WTC11 (cell line): ENCODE measurements around the gene ABLIM3.

Experiments used
- CREB1 ChIP-seq: sonication (generic); formaldehyde crosslinking; IDR thresholded peaks from 2 replicates; pipeline ENCODE4 v1.8.0; 2023; ENCODE audit warnings: mild to moderate bottlenecking, missing genetic modification reagents
- CTCF ChIP-seq: fragments of 200-600 bp; IDR thresholded peaks from 2 replicates; pipeline ENCODE4 v1.8.0; 2022; ENCODE audit warnings: antibody characterized with exemption
- E2F4 ChIP-seq: sonication (generic); formaldehyde crosslinking; IDR thresholded peaks from 2 replicates; pipeline ENCODE4 v1.8.1; 2022; ENCODE audit warnings: low read depth, mild to moderate bottlenecking, moderate library complexity, missing genetic modification reagents, borderline replicate concordance
- E2F5 ChIP-seq: sonication (generic); formaldehyde crosslinking; IDR thresholded peaks from 2 replicates; pipeline ENCODE4 v1.8.1; 2022; ENCODE audit warnings: mild to moderate bottlenecking, moderate library complexity, missing genetic modification reagents
- GRHL2 ChIP-seq: fragments of 250-450 bp; sonication (Bioruptor Pico); IDR thresholded peaks from 2 replicates; pipeline ENCODE4 v1.8.0; 2022; ENCODE audit warnings: mild to moderate bottlenecking, moderate library complexity; ENCODE audit not compliant: insufficient replicate concordance, severe bottlenecking
- JUN ChIP-seq: sonication (generic); formaldehyde crosslinking; IDR thresholded peaks from 2 replicates; pipeline ENCODE4 v1.8.0; 2023; ENCODE audit warnings: mild to moderate bottlenecking, missing genetic modification reagents
- MAX ChIP-seq: sonication (generic); formaldehyde crosslinking; IDR thresholded peaks from 2 replicates; pipeline ENCODE4 v1.8.0; 2022; ENCODE audit warnings: mild to moderate bottlenecking, missing genetic modification reagents
- MLX ChIP-seq: sonication (generic); formaldehyde crosslinking; IDR thresholded peaks from 2 replicates; pipeline ENCODE4 v1.8.1; 2023; ENCODE audit warnings: mild to moderate bottlenecking, missing genetic modification reagents, moderate library complexity
- PREB ChIP-seq: sonication (generic); formaldehyde crosslinking; IDR thresholded peaks from 2 replicates; pipeline ENCODE4 v1.8.1; 2022; ENCODE audit warnings: mild to moderate bottlenecking, missing genetic modification reagents, moderate library complexity, borderline replicate concordance
- SMAD3 ChIP-seq: sonication (generic); formaldehyde crosslinking; IDR thresholded peaks from 2 replicates; pipeline ENCODE4 v1.8.0; 2022; ENCODE audit warnings: missing genetic modification reagents, mild to moderate bottlenecking, borderline replicate concordance
- SMAD4 ChIP-seq: sonication (generic); formaldehyde crosslinking; IDR thresholded peaks from 2 replicates; pipeline ENCODE4 v1.8.0; 2022; ENCODE audit warnings: mild to moderate bottlenecking, missing genetic modification reagents
- TEAD4 ChIP-seq: sonication (generic); formaldehyde crosslinking; IDR thresholded peaks from 2 replicates; pipeline ENCODE4 v1.8.0; 2022; ENCODE audit warnings: mild to moderate bottlenecking, missing genetic modification reagents
- USF2 ChIP-seq: sonication (generic); formaldehyde crosslinking; IDR thresholded peaks from 2 replicates; pipeline ENCODE4 v1.8.1; 2023; ENCODE audit warnings: mild to moderate bottlenecking, missing genetic modification reagents, moderate library complexity
- ZNF121 ChIP-seq: sonication (generic); formaldehyde crosslinking; IDR thresholded peaks from 2 replicates; pipeline ENCODE4 v1.8.0; 2023; ENCODE audit warnings: missing genetic modification reagents

GRCh38 chr5:149113669-149114068 is 27.6 kb upstream of the ABLIM3 start:
- TF ChIP-seq PREB (CRISPR knock-in tag) (no peak), SMAD3 (no peak), CREB1 (CRISPR knock-in tag) (no peak), USF2 (no peak), CTCF (no peak), E2F5 (CRISPR knock-in tag) (no peak), ZNF121 (CRISPR knock-in tag) (no peak), TEAD4 (CRISPR knock-in tag) (no peak), MLX (CRISPR knock-in tag) (no peak), JUN (CRISPR knock-in tag) (no peak), MAX (CRISPR knock-in tag) (no peak), SMAD4 (CRISPR knock-in tag) (no peak), GRHL2 (CRISPR knock-in tag) (no peak), E2F4 (no peak)
